Smooth muscle cell of the brain vasculature (primary cell): ENCODE data around the gene C19orf38.

Experiments
- DNase-seq: peaks from one replicate; pipeline ENCODE4 v3.0.0-alpha.2; 2012; ENCODE audit warnings: low read depth, low spot score

C19orf38 gene, protein sequence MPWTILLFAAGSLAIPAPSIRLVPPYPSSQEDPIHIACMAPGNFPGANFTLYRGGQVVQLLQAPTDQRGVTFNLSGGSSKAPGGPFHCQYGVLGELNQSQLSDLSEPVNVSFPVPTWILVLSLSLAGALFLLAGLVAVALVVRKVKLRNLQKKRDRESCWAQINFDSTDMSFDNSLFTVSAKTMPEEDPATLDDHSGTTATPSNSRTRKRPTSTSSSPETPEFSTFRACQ

GRCh38 chr19:10848230-10848856 lies at the start of gene C19orf38:
C19orf38 (plus strand) TSS chr19:10848415; CDS start chr19:10848509, 94 bp downstream.
- no peak for DNase-seq

DNA sequence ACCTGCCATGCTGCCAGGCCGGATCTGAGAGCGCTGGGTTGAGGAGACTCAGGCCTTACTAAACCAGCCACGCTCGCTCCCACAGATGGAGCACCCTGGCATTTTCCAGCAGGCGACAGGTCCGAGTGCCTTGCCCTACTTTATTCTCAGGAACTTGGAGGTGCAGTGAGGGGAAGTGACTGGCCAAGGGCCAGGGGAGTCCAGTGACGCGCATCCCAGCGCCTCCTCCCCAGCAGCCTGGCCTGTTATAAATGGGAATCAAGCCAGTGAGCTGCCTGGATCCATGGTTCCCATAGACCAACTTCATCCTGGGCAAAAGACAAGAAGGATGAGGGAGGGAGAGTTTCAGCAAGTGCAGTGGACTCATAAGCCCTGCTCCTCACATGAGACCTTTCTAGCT lies 47.7 kb upstream of the C19orf38 start:
- DNase-seq, result no peak

DNA sequence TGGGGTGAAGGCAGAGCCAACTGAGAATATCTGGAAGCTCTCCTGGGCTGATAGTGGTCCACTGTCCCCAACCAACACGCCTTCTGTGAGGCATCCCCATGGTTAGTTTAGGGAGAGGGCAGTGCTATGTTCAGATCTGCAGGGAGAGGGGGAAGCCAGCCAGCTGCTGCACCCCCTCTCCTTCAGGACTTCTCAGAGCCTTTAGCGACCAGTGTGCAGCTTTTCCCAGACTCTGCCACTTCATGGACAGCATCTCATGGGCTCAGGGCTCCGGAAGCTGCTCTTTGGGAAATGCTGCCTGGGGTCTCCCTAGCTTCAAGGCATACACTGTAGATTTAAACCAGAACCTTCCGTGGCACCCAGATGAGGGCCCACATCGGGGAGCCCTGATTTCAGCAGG lies 45.7 kb upstream of the C19orf38 start:
- DNase-seq, result no peak

DNA sequence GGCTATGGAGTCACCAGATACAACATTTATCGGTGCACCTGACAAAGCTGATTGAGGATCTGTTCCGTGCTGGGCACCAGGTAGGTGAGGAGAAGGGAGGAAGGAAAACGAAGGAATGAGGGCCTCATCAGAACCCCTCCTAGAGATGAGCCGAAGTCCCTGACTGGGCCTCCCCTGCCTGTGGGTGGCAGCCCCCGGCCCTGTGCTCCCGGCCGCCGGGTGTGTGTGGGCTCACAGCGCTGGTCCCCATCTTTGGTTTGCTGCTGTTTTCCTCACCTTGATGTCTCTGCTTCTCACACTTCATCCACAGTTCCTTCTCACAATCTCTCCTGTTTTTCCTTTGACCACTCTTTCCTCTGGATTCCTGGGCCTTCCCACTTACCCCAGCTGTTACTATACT lies 45.0 kb upstream of the C19orf38 start:
- DNase-seq, result no peak

DNA sequence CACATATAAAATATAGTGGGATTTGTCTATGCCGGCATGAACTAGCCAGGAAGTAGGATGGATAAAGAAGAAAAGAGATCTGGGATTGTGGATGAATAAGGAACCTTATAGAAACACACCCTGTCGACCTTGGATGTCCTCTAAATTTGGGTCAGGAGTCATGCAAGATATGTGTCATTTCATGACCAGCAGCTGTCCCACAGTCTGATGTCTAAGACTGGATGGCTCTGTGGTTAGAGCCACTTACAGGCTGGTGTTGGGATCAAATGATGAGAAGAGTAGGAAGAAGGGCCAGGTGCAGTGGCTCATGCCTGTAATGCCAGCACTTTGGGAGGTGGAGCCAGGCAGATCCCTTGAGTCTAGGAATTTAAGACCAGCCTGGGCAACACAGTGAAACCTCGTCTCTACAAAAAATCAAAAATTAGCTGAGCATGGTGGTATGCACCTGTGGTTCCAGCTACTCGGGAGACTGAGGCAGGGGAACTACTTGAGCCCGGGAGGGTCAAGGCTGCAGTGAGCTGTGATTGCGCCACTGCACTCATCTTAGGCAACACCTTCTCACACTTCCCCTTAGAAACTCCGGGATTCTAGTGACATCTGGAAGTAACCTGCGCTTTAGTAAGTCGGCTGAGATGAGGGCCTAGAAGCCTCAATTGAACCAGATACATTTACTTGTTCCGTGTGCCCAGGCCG lies 43.0 kb upstream of the C19orf38 start:
- DNase-seq, result no peak

- DNase-seq, result no peak
Measured at GRCh38 chr19:10805758-10806247, 42.4 kb upstream of the C19orf38 start.

DNA sequence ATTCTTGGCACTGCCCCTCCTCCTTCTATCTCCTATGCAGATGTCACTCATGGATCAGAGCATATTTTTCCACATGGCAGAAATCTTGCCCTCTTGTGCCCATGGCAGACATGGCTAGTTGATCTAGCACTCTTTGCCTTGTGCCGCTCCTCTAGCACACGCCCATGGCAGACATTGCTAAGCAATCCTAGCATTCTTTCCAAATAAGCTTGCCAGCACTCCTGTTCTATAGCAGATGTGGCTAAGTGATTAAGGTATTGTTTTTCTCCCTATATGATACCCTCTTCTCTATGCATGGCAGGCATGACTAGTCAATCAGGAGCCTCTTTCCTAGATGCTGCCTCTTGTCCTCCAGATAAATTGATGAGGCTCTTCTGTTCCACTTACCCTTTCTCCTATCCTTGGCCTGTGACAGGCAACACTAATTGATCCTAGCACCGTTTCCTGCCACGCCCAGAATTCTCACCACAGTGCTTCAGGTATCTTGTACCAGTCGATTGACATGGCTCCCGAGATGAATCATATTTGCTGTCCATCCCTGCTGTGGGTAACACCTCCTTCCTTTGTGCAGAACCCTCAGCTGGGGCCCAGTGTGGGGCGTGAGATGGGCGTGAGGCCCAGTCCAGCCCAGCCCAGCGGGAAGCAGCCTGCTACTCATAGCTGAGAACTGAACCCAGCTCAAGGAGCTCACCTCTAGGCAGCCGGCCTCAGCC lies 39.1 kb upstream of the C19orf38 start:
- DNase-seq, result peak; percentile 74

DNA sequence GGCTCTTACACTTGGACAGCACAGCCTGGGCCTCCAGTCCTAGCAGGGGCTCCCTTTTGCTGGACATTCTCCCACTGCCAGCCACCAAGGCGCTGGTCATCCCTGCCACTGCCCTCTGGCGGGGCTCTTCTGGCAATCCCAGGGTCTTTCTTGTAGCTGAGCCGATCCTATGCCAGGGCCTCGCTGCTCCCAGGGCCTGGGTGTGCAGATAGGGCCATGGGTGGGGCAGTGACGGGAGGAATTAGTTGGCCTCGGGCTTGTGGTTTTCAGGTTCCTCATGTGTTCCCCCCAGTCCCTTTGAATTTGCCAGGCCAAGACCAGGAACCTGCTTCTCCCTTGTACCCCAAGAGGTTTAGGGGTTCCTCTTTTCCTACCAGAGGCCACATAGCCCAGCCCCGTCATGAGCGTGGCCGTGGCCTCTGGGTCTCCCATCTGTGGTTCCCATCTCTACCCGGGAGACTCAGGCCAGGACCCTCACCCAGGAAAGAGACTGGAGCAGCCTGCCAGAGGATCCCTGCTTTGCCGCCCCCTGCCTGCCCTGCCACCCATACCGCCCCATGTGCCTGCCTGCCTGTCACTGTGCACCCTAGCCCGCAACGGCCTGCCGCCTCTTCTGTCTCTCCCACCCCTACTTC lies 38.4 kb upstream of the C19orf38 start:
- no peak for DNase-seq

DNA sequence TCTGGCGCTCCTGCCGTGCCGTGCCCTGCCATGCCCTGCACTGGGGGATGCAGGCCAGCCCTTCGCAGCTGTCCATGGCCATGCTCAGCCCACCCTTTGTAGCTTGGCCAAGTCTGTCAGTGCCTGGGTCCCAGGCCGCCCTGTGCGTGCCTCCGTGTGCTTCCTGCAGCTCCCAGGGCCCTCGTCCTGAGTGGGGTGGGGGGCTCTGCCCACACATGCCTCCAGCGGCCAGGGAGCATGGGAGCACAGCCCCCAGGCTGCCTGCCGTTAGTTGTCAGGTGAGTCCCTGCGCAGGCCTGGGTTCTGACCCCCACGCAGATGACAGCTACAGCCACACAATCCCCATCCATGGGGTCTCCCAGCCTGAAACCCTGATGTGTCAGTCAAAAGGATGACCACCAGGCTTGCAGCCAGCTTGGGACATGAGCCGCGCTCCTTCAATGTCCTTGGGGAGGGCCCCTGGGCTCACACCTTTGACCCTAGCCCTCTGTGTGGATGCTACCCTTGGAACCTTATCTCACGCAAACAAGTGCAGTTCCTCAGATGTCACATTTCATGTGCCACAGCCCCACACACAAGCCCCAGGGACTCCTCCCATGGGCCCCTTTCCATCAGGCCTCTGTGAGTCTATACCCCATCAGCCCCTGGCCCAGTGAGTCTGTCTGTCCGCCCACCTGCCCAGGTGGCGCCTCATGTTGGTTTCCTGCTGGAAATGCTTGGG lies 36.7 kb upstream of the C19orf38 start:
- no peak for DNase-seq

GRCh38 chr19:10812196-10812595 lies 36.0 kb upstream of the C19orf38 start:
- DNase-seq, result no peak

DNA sequence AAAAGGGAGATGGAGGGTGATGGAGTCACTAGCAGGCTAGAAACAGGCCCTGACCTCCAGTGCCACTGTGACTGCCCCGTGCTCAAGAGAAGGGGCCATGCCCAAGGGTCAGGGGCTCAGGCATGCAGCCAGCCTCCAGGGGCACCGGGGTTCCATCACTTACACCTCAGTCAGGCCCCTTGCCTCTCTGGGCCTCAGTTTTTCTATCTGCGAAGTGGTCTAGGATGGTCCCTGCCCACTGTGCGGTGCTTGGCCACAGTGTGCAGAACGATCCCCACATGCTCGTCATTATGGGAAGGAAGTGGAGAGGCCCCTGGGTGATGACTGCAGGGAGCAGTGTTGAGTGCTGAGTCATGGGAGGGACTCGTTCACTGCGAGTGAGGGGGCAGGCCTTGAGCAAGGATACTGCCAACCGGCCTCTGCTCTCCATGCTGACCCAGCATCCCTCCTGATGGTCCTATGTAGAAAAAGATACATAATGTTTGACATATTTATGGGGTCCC lies 35.3 kb upstream of the C19orf38 start:
- peak; percentile 73 for DNase-seq

DNA sequence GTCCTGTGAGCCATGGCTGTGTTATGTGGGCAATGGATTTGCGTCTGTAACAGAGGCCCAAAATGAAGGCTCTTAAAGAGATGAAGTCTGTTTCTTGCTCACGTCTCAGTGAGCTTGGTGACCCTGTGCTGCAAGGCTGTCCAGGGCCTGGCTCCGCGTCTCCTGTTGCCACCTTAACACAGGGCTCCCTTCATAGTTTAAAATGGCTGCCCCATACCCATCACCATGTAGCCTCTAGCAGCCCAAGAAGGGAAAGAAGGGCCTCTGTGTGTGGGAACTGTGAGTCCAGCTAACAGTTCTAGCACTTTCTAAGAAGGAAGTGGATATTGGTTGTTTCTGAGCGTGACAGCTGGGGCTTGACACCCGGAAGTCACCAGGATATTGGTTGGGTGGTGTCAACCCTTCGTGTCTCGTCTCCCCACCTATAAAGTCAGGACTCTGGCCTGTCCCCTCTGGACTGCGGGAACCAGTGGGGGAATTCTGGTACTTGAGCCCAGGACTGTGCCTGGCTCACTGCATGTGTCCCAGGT lies 33.1 kb upstream of the C19orf38 start:
- no peak for DNase-seq

- peak; percentile 15 for DNase-seq
Measured at GRCh38 chr19:10815969-10816644, 32.1 kb upstream of the C19orf38 start.

DNA sequence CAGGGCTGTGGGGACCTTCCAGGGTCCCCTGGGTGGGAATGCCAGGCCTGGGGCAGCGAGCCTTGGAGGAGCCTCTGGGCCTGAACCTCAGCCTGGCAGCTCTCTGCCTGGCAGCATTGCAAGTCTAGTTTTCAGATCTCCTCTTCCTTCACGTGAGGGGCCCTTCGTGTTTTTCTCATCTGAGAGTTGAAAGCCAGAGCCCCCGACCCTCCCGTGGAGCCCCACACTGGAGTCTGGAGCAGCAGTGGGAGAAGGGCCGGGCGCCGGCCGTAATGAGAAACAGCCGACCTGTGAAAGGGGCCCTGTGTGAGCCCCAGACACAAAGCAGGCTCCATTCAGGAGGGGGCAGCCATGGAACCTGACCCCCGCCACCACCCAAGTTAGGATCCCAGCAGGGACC lies 31.5 kb upstream of the C19orf38 start:
- DNase-seq, result no peak

GRCh38 chr19:10817291-10818038 lies 30.8 kb upstream of the C19orf38 start:
- DNase-seq, result peak; percentile 83

DNA sequence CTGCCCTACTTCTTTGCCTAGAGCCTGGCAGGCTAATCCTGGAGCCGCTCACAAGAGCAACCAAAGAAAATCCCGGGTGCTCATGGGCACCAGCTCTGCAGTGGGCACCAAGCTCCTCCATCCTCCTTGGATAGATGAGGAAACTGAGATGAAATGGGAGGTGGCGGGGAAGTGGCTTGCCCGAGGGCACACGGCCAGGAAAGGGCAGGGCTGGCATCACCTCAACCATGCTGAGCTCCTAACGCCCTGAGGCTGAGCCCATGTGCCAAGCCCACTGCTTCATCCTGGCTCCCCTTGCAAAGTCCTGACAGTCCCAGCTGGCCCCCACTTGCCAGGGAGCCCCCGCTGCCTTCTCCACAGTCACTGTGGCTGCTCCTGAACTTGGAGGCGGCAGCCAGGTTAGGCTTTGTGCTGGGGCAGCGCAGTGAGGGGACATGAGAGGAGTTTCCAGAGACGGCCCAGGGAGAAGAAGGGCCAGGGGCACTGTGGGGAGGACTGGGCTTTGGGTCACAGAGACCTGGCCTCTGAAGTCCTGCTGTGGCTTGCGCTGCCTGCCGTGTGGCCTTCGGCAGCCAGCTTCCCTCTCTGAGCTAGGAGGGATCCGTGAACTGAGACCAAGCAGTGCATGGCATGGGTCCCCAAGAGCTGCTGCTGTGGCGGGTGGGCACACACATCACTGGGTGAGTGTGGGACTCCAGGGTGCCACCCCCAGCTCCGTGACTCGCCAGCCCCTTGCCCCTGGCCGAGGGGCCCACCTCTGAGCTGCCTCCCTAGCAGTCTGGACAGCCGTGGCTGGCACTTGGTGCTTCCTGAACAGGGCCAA lies 29.7 kb upstream of the C19orf38 start:
- DNase-seq, result no peak

- DNase-seq, result no peak
Measured at GRCh38 chr19:10819124-10820060, 28.8 kb upstream of the C19orf38 start.
